Fibroblast of skin of right biceps (primary cell): Measurements from ENCODE around the gene CYTH4.
A peak's percentile ranks its signal among the peaks of the same experiment; 100 is the strongest.

Experiments
- DNase-seq: peaks from one replicate; pipeline ENCODE4 v3.0.0-alpha.2; 2013

Gene CYTH4

DNA sequence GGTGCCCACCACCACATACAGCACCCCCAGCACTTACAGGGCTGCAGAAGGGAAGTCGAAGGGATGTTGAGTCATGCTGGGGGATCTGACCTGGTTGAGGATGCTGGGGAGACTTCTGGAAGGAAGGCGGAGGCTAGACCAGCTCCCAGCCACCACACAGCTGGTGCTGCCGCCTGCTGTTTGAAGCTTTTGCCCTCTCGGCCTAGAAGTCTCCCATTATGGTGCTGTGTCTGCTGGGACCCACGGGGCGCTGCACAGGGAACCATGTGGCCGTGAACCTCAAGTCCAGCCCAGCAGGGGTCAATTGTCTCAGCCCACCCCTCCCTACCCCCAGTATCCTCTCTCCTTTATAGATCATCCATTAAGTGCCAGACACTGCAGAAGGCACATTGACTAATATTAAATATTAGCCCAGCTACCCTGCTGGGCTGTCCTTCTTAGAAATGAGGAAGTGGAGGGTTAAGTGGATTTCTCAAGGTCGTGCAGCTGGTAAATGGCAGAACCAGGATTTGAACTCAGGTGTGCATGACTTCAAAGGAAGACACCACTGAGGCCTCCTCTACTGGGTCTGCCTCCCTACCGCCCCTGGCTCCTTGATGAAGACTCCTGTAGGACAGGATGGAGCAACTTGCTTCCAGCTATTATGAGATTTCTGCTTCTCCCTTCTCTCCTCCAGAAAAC is 49.7 kb downstream of the CYTH4 start:
- DNase-seq: no peak

DNA sequence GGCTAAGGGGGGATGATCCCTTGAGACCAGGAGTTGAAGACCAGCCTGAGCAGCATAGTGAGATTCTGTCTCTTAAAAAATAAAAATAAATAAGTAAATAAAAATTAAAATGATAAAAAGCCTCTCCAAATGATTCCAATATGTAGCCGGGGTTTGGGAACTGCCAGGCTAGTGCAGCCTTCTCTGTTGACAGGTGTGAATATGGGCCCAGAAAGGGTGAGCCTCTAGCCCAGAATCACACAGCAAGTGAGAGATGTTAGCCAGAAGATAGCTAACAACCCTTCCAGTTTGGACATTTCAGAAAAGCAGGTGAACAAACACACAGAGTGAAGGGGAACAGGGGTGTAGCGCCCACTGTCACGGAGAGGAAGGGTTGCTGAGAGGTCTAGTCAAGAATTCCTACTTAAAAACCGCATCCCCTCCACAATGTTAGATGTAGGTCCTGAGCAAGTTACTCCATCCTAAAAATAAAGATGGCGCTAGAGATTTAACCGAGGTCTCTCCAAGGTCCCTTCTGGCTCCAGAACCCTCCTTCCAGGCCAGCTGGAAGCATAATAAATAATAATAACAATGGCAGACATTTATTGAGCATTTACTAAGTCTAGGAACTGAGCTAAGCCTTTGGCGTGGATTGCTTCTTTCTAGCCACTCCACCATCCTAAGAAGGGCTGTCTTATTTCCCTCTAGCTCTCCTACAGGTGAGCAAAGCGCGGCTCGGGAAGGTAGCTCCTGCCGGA is 51.6 kb downstream of the CYTH4 start:
- DNase-seq: no peak

DNA sequence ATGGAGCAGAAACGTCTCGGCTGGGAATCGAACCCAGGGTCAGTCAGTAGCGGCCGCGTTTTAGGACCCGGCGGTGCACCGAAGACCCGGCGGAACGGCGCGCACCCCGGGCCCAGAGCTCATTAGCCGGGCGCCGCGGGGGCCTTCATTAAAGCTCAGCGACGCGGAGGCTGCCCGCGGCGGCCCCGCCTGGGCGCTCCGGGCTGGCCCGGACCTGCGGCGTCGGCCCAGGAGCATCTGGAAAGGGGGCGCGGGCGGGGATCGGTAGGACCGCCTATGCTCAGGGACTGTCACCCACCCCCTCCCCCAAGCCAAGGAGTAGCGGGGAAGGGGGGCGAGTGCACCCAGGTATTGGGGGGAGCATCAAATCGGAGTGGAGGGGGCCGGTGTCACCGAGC is 52.2 kb downstream of the CYTH4 start:
- no peak for DNase-seq

DNA sequence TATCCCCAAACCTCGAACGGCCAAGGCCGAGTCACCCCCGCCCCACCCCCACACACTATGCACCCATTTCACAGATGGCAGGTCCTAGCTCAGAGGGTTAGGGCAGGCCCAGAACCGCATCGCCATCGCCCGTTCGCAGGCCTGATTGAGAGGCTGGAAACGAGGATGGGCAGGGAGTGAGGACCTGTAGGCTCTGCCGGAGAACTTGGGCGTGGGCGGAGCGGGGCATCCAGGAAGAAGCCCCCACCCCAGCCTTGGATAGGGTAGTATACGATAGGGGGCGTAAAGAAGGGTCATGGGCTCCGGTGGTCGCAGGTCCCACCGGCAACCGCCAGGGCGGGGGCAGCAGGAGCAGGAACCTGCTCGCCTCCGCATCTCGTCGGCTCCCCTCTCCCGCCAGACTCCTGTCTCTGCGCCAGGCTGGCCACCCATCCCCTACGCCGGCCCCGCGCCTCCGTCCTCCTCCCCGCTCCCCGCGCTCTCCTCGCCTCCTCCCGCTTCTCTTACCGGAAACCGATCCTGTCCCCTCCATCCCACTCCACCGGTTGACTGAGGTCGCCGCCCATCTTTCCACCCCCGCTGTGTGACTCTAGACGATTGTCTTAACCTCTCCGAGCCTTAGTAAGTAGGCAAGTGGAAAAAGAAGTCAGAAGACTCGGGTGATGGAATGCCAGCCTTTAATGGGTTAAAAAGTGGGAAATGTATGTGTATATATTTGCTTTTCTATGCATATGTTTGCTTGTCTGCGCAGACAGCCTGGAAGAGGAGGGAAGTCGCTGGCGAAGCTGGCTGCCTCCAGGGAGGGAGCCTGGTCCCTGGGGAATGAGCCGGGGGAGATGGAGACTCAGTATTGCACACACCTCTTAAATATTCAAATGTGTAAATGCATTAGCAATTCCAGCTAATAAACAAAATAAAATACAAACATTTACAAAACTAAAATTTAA is 52.8 kb downstream of the CYTH4 start:
- DNase-seq: peak; percentile 34

DNA sequence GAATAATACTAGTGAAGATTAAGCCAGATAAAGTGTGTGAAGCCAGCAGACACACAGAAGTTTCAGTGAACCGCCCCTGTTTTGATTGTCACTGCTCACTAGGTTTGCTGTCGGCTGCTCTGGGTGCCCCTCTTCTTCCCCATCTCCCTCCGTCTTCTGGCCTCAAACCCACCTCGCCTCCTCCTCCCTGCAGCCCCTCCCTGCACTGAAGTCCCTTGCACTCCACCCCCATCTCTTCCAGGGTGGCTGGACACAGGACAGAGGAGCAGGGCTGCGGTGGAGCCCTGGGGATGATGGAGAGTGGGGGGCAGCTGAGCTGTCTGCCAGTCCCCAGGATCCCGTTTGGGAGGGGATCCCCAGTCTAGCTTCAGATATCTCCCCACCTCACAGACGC is 53.5 kb downstream of the CYTH4 start:
- DNase-seq: no peak

GRCh38 chr22:37336579-37336978 is 54.3 kb downstream of the CYTH4 start:
- no peak for DNase-seq

- DNase-seq: no peak
Observed at GRCh38 chr22:37337204-37337943, 55.1 kb downstream of the CYTH4 start.

GRCh38 chr22:37338539-37339246 is 56.4 kb downstream of the CYTH4 start:
- DNase-seq: no peak

DNA sequence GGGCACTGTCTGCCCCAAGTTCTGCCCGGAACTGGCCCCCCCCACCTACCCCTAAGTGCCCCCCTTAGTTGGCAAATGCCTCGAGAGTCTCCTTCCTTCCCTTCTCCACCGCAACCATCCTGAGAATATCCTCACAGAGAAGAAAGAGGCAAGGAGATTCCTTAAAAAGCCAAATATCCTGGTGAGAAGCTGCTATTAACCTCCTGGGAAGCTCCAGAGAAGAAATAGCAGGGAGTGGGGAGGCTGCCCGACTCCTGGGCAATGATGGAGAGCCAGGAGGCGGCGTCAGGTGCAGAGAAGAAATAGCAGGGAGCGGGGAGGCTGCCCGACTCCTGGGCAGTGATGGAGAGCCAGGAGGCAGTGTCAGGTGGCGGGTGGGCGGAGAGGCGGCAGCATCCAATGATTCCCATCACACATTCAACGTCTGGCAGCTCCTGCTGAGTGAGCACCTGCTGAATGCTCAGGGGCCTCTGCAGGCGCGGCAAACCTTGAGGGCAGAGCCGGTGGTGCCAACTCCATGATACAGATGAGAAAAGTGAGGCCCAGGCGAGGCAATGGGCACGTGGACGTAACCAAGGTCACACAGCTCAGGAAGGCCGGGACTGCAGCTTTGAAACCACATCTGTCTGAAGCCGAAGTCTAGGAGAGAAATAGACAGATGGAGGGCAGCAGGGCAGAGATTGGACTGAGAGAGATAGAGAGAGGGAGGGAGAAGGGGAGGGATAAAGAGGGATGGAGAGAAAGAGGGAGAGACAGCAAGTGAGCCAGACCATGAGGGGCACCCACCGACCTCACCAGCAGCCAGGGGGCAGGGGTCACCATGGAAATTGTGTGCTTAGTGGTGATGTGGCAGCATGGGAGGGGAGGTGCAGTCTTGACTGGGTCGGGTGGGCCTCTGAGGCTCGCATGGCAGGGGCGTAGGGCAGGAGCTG is 58.3 kb downstream of the CYTH4 start:
- no peak for DNase-seq

DNA sequence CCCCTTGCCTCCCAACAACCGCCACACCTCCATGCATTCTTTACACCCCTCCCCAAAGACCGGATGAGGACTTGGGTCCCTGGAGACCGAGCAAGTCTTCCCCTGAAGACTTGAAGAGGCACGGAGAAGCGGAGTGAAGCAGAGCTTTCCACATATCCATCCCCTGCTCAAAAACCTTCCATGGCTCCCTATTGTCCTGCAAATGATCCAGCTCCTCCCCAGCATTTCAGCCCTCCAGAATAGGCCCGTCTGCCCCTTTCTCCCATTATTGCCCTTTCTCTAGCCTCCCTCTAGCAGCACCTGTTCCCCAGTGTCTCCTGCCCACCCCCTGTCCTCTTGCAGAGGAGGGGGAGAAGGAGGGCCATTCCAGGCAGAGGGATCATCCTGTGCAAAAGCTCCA is 59.8 kb downstream of the CYTH4 start:
- DNase-seq: no peak

DNA sequence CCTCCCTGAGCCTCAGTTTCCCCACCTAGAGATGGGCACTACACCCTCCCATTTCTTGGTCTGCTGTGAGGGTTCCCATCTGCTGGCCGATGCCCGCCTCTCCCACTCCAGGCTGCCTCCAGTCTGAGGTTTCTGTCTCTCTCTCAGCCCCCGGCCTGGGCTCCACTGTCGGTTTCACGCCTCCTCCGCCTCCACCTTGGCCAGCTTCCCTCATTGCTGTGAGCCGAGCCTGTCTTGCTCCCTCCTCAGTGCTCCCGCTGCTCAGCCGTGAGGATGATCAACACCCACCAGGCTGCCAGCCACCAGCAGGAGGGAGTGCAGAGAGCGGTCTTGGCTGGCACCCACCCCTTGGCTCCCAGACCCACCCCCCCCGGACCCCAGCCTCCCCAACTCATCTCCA is 61.0 kb downstream of the CYTH4 start:
- DNase-seq: no peak

GRCh38 chr22:37343863-37344734 is 61.8 kb downstream of the CYTH4 start:
- no peak for DNase-seq

DNA sequence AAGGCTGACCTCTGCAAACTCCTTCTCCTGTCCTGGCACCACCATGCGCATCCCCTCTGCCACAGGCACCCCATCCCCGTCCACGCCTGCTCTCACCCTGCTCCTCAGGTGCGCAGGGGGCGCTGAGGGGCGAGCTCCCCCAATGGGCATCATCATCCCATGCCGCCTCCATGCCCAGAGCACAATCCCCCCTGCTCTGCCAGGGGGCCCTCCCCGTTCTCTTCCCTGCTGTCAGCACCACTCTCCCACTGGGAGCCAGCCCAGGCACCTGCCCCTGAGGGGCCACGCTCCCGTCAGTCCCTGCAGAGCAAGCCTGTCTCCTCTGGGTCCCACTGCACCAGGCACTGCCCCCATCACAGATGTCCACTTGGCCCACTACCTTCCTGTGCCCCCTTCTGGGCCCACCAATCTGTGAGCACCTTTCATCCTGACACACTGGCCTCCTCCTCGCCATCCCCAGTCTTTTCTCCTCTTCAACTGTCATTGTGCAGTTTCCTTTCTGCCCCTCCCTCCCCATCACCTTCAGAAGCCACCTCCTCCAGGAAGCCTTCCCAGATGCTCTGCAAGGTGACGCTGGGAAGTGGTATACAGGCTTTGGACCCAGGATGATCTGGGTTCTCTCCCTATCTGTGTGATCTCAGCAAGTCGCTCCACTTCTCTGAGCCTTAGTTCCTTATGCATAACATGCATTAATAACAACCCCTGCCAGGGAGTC is 62.6 kb downstream of the CYTH4 start:
- no peak for DNase-seq

GRCh38 chr22:37345863-37346504 is 63.7 kb downstream of the CYTH4 start:
- DNase-seq: peak; percentile 95

- DNase-seq: no peak
Observed at GRCh38 chr22:37346505-37346895, 64.2 kb downstream of the CYTH4 start.

DNA sequence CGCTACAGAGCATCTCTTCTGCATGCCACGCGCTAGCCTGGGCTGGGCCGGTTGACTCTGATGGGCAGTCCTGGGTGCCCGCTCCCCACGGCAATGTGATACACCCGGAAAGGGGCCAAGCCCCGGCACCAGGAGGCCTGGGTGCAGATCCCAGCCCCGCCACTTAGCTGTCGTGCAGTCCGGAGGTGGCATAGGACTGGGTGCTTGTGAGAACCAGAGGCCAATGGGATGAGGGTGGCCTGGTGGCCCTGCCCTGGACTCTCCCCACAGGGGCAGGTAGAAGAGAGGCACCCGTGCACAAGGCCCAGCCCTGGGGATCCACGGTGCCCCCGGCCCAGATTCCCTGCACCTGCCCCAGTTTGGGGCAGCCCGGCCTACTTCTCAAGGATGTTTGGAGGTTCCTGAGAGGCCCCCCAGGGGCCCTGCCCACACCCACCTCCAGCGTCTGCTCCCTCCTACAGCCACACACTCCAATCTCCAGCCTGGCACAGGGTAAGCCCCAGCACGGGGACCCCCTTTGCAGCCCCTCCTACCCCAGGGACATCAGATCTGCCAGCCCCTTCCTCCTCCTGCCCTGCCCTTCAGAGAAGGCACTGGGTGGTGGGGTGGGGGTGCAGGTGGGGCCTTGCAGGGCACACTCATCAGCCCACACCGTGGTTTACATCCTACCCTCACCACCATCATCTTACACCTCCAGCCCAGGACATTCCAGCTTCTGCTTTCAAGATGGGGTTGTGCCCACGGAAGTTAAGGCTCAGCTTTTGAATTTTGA is 66.9 kb downstream of the CYTH4 start:
- DNase-seq: no peak

GRCh38 chr22:37351232-37351631 is 68.9 kb downstream of the CYTH4 start:
- DNase-seq: no peak

DNA sequence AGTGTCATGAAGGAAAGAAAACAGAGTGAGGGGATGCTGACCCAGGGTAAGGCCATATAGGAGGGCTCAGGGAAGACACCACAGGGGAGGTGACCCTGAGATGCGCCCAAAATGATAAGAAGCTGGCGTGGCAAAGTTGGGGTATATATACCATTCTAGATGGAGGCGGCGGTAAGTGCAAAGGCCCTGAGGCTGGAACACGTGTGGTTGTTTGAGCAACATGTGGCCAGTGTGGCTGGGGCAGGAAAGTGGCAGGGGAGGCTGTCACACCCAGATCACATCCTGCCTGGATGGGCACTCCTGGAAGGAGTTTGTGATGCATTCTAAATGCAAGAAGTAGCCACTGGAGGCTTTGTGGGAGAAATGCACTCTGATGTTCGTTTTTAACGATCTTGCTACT is 70.2 kb downstream of the CYTH4 start:
- no peak for DNase-seq
